Erythroblast (primary cell): Measurements from ENCODE around the gene GLCE.
"Not testable (repeated sequence)": the region's sequence is repeated elsewhere in the genome, so short reads cannot be mapped to it uniquely, and the experiment has no call there.

Experiments used
- GATA1 ChIP-seq: IDR thresholded peaks from 2 replicates; pipeline ENCODE4 v1.6.1; 2011; ENCODE audit warnings: low read depth, mild to moderate bottlenecking, control low read depth, low read length, moderate library complexity
- POLR2A ChIP-seq: IDR thresholded peaks from 2 replicates; pipeline ENCODE4 v1.6.1; 2011; ENCODE audit warnings: mild to moderate bottlenecking, low read length

DNA sequence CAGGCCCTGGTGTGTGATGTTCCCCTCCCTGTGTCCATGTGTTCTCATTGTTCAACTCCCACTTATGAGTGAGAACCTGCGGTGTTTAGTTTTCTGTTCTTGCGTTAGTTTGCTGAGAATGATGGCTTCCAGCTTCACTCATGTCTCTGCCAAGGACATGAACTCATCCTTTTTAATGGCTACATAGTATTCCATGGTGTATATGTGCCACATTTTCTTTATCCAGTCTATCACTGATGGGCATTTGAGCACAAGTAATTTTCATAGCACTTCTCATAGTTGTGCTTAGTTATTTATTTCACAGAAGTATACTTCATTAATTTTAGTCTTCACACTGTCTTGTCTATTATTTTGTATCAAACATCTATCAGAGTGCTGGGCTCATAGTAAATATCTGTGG is 6.8 kb upstream of the GLCE start:
- not testable (repeated sequence) for TF ChIP-seq POLR2A, GATA1
